Measurements from ENCODE around the gene NMT2.

The NMT2 gene

GRCh38 chr10:15146366-15146765 lies 22.1 kb downstream of the NMT2 start:
- in situ Hi-C loops (cut with HindIII; ENCODE audit: low sequenced_read_pairs), result no loop called here

GRCh38 chr10:15144788-15145187 lies 23.7 kb downstream of the NMT2 start:
- in situ Hi-C loops (cut with HindIII; ENCODE audit: low sequenced_read_pairs), result no loop called here

GRCh38 chr10:15141136-15142054 lies 27.1 kb downstream of the NMT2 start:
- in situ Hi-C loops (cut with HindIII; ENCODE audit: low sequenced_read_pairs), result no loop called here

- in situ Hi-C loops (cut with HindIII; ENCODE audit: low sequenced_read_pairs), result no loop called here
These were observed 27.8 kb downstream of the NMT2 start for GRCh38 chr10:15140698-15141097.

GRCh38 chr10:15137636-15138035 lies 30.9 kb downstream of the NMT2 start:
- in situ Hi-C loops (cut with HindIII; ENCODE audit: low sequenced_read_pairs), result no loop called here

- in situ Hi-C loops (cut with HindIII; ENCODE audit: low sequenced_read_pairs), result no loop called here
These were observed 31.5 kb downstream of the NMT2 start for GRCh38 chr10:15137036-15137359.

GRCh38 chr10:15136129-15137035 lies 32.1 kb downstream of the NMT2 start:
- in situ Hi-C loops (cut with HindIII; ENCODE audit: low sequenced_read_pairs), result no loop called here

- in situ Hi-C loops (cut with HindIII; ENCODE audit: low sequenced_read_pairs), result no loop called here
These were observed 37.2 kb downstream of the NMT2 start for GRCh38 chr10:15131330-15131729.

- in situ Hi-C loops (cut with HindIII; ENCODE audit: low sequenced_read_pairs), result loop anchor here (25.0 kb wide), 1 partner anchor 163 kb away; the partner anchor contains the start of genes DCLRE1C and MEIG1
These were observed 43.6 kb downstream of the NMT2 start for GRCh38 chr10:15124908-15125307.

- in situ Hi-C loops (cut with HindIII; ENCODE audit: low sequenced_read_pairs), result loop anchor here (25.0 kb wide), 1 partner anchor 162 kb away; the partner anchor contains the start of genes DCLRE1C and MEIG1
These were observed 44.3 kb downstream of the NMT2 start for GRCh38 chr10:15124190-15124589.

- in situ Hi-C loops (cut with HindIII; ENCODE audit: low sequenced_read_pairs), result loop anchor here (25.0 kb wide), 1 partner anchor 161 kb away; the partner anchor contains the start of genes DCLRE1C and MEIG1
These were observed 44.7 kb downstream of the NMT2 start for GRCh38 chr10:15123749-15124184.

- in situ Hi-C loops (cut with HindIII; ENCODE audit: low sequenced_read_pairs), result loop anchor here (25.0 kb wide), 1 partner anchor 160 kb away; the partner anchor contains the start of genes DCLRE1C and MEIG1
These were observed 45.9 kb downstream of the NMT2 start for GRCh38 chr10:15122477-15123030.

GRCh38 chr10:15121707-15122106 lies 46.8 kb downstream of the NMT2 start:
- in situ Hi-C loops (cut with HindIII; ENCODE audit: low sequenced_read_pairs), result loop anchor here (25.0 kb wide), 1 partner anchor 159 kb away; the partner anchor contains the start of genes DCLRE1C and MEIG1

GRCh38 chr10:15120523-15120922 lies 48.0 kb downstream of the NMT2 start:
- in situ Hi-C loops (cut with HindIII; ENCODE audit: low sequenced_read_pairs), result loop anchor here (25.0 kb wide), 1 partner anchor 158 kb away; the partner anchor contains the start of genes DCLRE1C and MEIG1

- in situ Hi-C loops (cut with HindIII; ENCODE audit: low sequenced_read_pairs), result loop anchor here (25.0 kb wide), 1 partner anchor 156 kb away; the partner anchor contains the start of genes DCLRE1C and MEIG1
These were observed 49.9 kb downstream of the NMT2 start for GRCh38 chr10:15118615-15119014.

GRCh38 chr10:15116225-15116624 lies 52.3 kb downstream of the NMT2 start:
- in situ Hi-C loops (cut with HindIII; ENCODE audit: low sequenced_read_pairs), result loop anchor here (25.0 kb wide), 1 partner anchor 154 kb away; the partner anchor contains the start of genes DCLRE1C and MEIG1

- in situ Hi-C loops (cut with HindIII; ENCODE audit: low sequenced_read_pairs), result loop anchor here (25.0 kb wide), 1 partner anchor 151 kb away; the partner anchor contains the start of genes DCLRE1C and MEIG1
These were observed 54.7 kb downstream of the NMT2 start for GRCh38 chr10:15113766-15114165.

GRCh38 chr10:15112657-15113056 lies 55.8 kb downstream of the NMT2 start:
- in situ Hi-C loops (cut with HindIII; ENCODE audit: low sequenced_read_pairs), result loop anchor here (25.0 kb wide), 1 partner anchor 150 kb away; the partner anchor contains the start of genes DCLRE1C and MEIG1

- in situ Hi-C loops (cut with HindIII; ENCODE audit: low sequenced_read_pairs), result loop anchor here (25.0 kb wide), 1 partner anchor 144 kb away; the partner anchor contains the start of genes DCLRE1C and MEIG1
These were observed 62.0 kb downstream of the NMT2 start for GRCh38 chr10:15106352-15107013.

- in situ Hi-C loops (cut with HindIII; ENCODE audit: low sequenced_read_pairs), result loop anchor here (25.0 kb wide), 1 partner anchor 141 kb away; the partner anchor contains the start of genes DCLRE1C and MEIG1
These were observed 65.0 kb downstream of the NMT2 start for GRCh38 chr10:15103513-15103912.
